ENCODE measurements around the gene GRM7. TPM values are rescaled to one million over a fixed set of nuclear protein-coding genes. Genes with fewer than 3 reads are reported as not detected.

Gene GRM7
- total and polyA plus RNA-seq, 9 of the 15 experiments (the other 6 are each of a cell fraction or from before 2014, with no cell fraction given), result not detected

GRCh38 chr3:6862880-6863195 is 1.9 kb downstream of the GRM7 start:
- ATAC-seq (no peak), FAIRE-seq (no peak), DNase-seq (ENCODE audit: extremely low read depth in 1 of 4, low spot score in 3 of 4) (no peak)
- H3K4me2 ChIP-seq (ENCODE audit: insufficient read depth, low read length), result no peak overlapping the region
- BruUV-seq (replicated peaks), result no TSS peak
- intact Hi-C loops (cut with micrococcal nuclease), result no loop called here
- no peak overlapping the region for H3K27ac ChIP-seq (ENCODE audit: extremely low read depth, low read depth, low read length)
- H3K9ac ChIP-seq (ENCODE audit: insufficient read depth in 1 of 2, low read depth in 2 of 2, low read length in 2 of 2), result no peak overlapping the region
- ChIA-PET POLR2A (interaction anchor here (1.0 kb wide), 1 partner anchor 10 kb away, joined by 5 read pairs; no protein-coding TSS in a partner anchor), CTCF (ENCODE audit: low intra/inter-chr PET ratio) (no interaction called here)
- no peak overlapping the region for H3K4me3 ChIP-seq
- no peaks in the 10 kb centered on the region for H4K20me1 ChIP-seq (replicated peaks; ENCODE audit: control insufficient read depth, insufficient read depth, low read length)
- H3K4me1 ChIP-seq (replicated peaks in 1 of 2; ENCODE audit: control insufficient read depth in 2 of 2, insufficient read depth in 2 of 2, low read length in 2 of 2), result peaks cover 0 to 3% of the 10 kb centered on the region in 2 experiments; a peak in 1 of 5 replicates
- H3K9me3 ChIP-seq (replicated peaks; ENCODE audit: control insufficient read depth, insufficient read depth, low read depth, low read length), result no peaks in the 10 kb centered on the region
- no peaks in the 10 kb centered on the region for H3K36me3 ChIP-seq (ENCODE audit: control insufficient read depth, insufficient read depth, low read length)
- no peak overlapping the region for H2AFZ ChIP-seq (ENCODE audit: low read depth, low read length)
- in situ Hi-C loops (cut with MboI), result no loop called here
- H3K79me2 ChIP-seq (ENCODE audit: control insufficient read depth, insufficient read depth, low read length), result no peaks in the 10 kb centered on the region
- peaks cover 0 to 8% of the 10 kb centered on the region in 2 experiments; a peak in 2 of 5 replicates for H3K27me3 ChIP-seq (ENCODE audit: control insufficient read depth in 2 of 2, insufficient read depth in 2 of 2, low read length in 2 of 2)
- WGBS (ENCODE audit: insufficient coverage, low coverage, missing lambda C conversion rate), result 8% methylated on average over 5 of the region's 7 CpGs
- no peak for TF ChIP-seq SRSF7 (optimal IDR thresholded peaks at IDR 0.05; ENCODE audit: low read depth, low read length)
- no peak for TF ChIP-seq NFATC3 (IDR thresholded peaks at IDR 0.05)
- TF ChIP-seq SUPT5H (IDR thresholded peaks at IDR 0.05), result no peak
- TF ChIP-seq ZNF518B (CRISPR knock-in tag; IDR thresholded peaks at IDR 0.05), result no peak
- no peak for TF ChIP-seq ZNF766 (CRISPR knock-in tag; conservative IDR thresholded peaks at IDR 0.05)
- no peak for TF ChIP-seq DPF2 (IDR thresholded peaks at IDR 0.05)
- no peak for TF ChIP-seq POU5F1 (IDR thresholded peaks at IDR 0.05; ENCODE audit: borderline replicate concordance, low read depth, low read length, partially characterized antibody)
- TF ChIP-seq BRF1 (IDR thresholded peaks at IDR 0.05; ENCODE audit: borderline replicate concordance, extremely low read depth, insufficient read length), result no peak
- no peak for TF ChIP-seq ZNF23 (CRISPR knock-in tag; IDR thresholded peaks at IDR 0.05)
- TF ChIP-seq PHB2 (IDR thresholded peaks at IDR 0.05; ENCODE audit: low read depth), result no peak
- no peak for TF ChIP-seq ZNF785 (CRISPR knock-in tag; IDR thresholded peaks at IDR 0.05)
- TF ChIP-seq PCBP1 (IDR thresholded peaks at IDR 0.05; ENCODE audit: low read depth, low read length, poor library complexity, severe bottlenecking), result no peak
- no peak for TF ChIP-seq CBFB (CRISPR knock-in tag; IDR thresholded peaks at IDR 0.05)
- no peaks in the 10 kb centered on the region for H3K9me1 ChIP-seq (ENCODE audit: control insufficient read depth, insufficient read depth, low read length)

Data from K562 (cell line).